HepG2 (cell line): Measurements from ENCODE around the gene RNMT. TPM values are rescaled to one million over a fixed set of nuclear protein-coding genes. Genes with fewer than 3 reads are reported as not detected.

ENCODE experiments used
- ATAC-seq: fragments of 200-7000 bp; cut with Tn5 transposase; 3 replicates; pipeline ENCODE4 v1.9.1; 2020; ENCODE audit warnings: mild to moderate bottlenecking, moderate library complexity
- BruUV-seq: library from RNA; stranded (reverse); fragments of 400-500 nt; replicated peaks from 2 replicates; lab custom pipeline; 2021; lab: Mats Ljungman, UMichigan
- CTCF ChIA-PET: fragments of 300-600 bp; formaldehyde crosslinking; extraction: SDS; loops from one replicate; lab custom pipeline; 2021; ENCODE audit warnings: low total read pairs, inconsistent platforms, low intra/inter-chr PET ratio; lab: Yijun Ruan, JAX
- POLR2A ChIA-PET: fragments of 350-600 bp; sonication (Branson Sonifier 250); formaldehyde crosslinking; loops from one replicate; lab custom pipeline; 2020; ENCODE audit warnings: antibody characterized with exemption, inconsistent platforms; lab: Yijun Ruan, JAX
- DNase-seq: peaks from one replicate; pipeline ENCODE4 v3.0.0-alpha.2; 2015; ENCODE audit warnings: low spot score
- FAIRE-seq: peaks from 3 replicates; lab custom pipeline; 2011; peaks lifted over from hg19 to GRCh38; lab: Jason Lieb, UNC
- H2AFZ ChIP-seq: one replicate; pipeline ENCODE4 v1.6.1; 2011; ENCODE audit warnings: low read length, inconsistent platforms
- H3K27ac ChIP-seq: fragments of 300-600 bp; 3 replicates; pipeline ENCODE4 v1.8.0; 2011; ENCODE audit warnings: mixed run types, mild to moderate bottlenecking, mixed read lengths, low read length, inconsistent platforms; ENCODE audit not compliant: insufficient read depth; ENCODE audit errors: extremely low read length
- H3K27me3 ChIP-seq, 2 experiments: fragments of 200-600 bp in 1 of 2; 2 replicates in 1 of 2; 3 replicates in 1 of 2; pipeline versions ENCODE4 v1.6.0 to v1.8.0; 2011; ENCODE audit warnings: low read length in 2 of 2, mild to moderate bottlenecking in 2 of 2, moderate library complexity in 2 of 2, inconsistent platforms in 1 of 2; ENCODE audit not compliant: insufficient read depth in 2 of 2, control insufficient read depth in 1 of 2
- H3K36me3 ChIP-seq, 2 experiments: fragments of 200-600 bp in 1 of 2; replicated peaks in 1 of 2; 2 replicates in 1 of 2; 3 replicates in 1 of 2; pipeline versions ENCODE4 v1.5.1 to v1.8.0; 2011; ENCODE audit warnings: low read length in 2 of 2, inconsistent platforms in 1 of 2; ENCODE audit not compliant: insufficient read depth in 2 of 2, control insufficient read depth in 1 of 2
- H3K4me1 ChIP-seq: 2 replicates; pipeline ENCODE4 v1.5.1; 2012; ENCODE audit warnings: low read length, inconsistent platforms; ENCODE audit not compliant: insufficient read depth
- H3K4me2 ChIP-seq: 2 replicates; pipeline ENCODE4 v1.6.0; 2011; ENCODE audit warnings: low read depth, low read length, inconsistent platforms
- H3K4me3 ChIP-seq, 3 experiments: fragments of 200-600 bp in 1 of 3; sonication (generic), shearing (Covaris generic) in 1 of 3; replicated peaks in 1 of 3; 2 replicates each; pipeline ENCODE4 v1.5.1; 2011 to 2016; ENCODE audit warnings: low read length in 3 of 3, inconsistent platforms in 2 of 3, low read depth in 2 of 3, mild to moderate bottlenecking in 2 of 3, control low read depth in 1 of 3, mixed read lengths in 1 of 3; ENCODE audit not compliant: insufficient read depth in 1 of 3
- H3K79me2 ChIP-seq: one replicate; pipeline ENCODE4 v1.6.1; 2011; ENCODE audit warnings: low read length, inconsistent platforms; ENCODE audit not compliant: insufficient read depth
- H3K9ac ChIP-seq: 2 replicates; pipeline ENCODE4 v1.6.0; 2011; ENCODE audit warnings: mild to moderate bottlenecking, low read depth, low read length, inconsistent platforms; ENCODE audit not compliant: insufficient read depth
- H3K9me3 ChIP-seq: 2 replicates; pipeline ENCODE4 v1.5.1; 2012; ENCODE audit warnings: mild to moderate bottlenecking, low read length
- H4K20me1 ChIP-seq: 2 replicates; pipeline ENCODE4 v1.6.0; 2011; ENCODE audit warnings: inconsistent platforms, mild to moderate bottlenecking, low read length, moderate library complexity; ENCODE audit not compliant: insufficient read depth
- CENPBD1 ChIP-seq: sonication (generic); formaldehyde crosslinking; IDR thresholded peaks from 2 replicates; pipeline ENCODE4 v1.8.0; 2022; ENCODE audit warnings: missing genetic modification reagents, low read depth, mild to moderate bottlenecking, borderline replicate concordance
- ELF1 ChIP-seq: sonication (generic); formaldehyde crosslinking; IDR thresholded peaks from 2 replicates; pipeline ENCODE4 v1.4.0; 2020; ENCODE audit warnings: missing genetic modification reagents
- JUNB ChIP-seq: sonication (generic); formaldehyde crosslinking; IDR thresholded peaks from 2 replicates; pipeline ENCODE4 v1.8.0; 2022; ENCODE audit warnings: missing genetic modification reagents, mild to moderate bottlenecking, borderline replicate concordance
- MEIS2 ChIP-seq: sonication (generic); formaldehyde crosslinking; IDR thresholded peaks from 2 replicates; pipeline ENCODE4 v1.9.0; 2021; ENCODE audit warnings: mild to moderate bottlenecking, missing genetic modification reagents
- MZF1 ChIP-seq: sonication (generic); formaldehyde crosslinking; IDR thresholded peaks from 2 replicates; pipeline ENCODE4 v1.8.1; 2023; ENCODE audit warnings: mild to moderate bottlenecking, missing genetic modification reagents, borderline replicate concordance
- RBAK ChIP-seq: sonication (generic); formaldehyde crosslinking; IDR thresholded peaks from 2 replicates; pipeline ENCODE4 v1.5.1; 2020; ENCODE audit warnings: mild to moderate bottlenecking, missing genetic modification reagents
- RBM22 ChIP-seq: fragments of 200-400 bp; formaldehyde crosslinking; optimal IDR thresholded peaks from 2 replicates; pipeline ENCODE3; 2017; ENCODE audit warnings: mild to moderate bottlenecking, low read length, moderate library complexity
- SALL2 ChIP-seq: sonication (generic); formaldehyde crosslinking; IDR thresholded peaks from 2 replicates; pipeline ENCODE4 v1.8.1; 2023; ENCODE audit warnings: mild to moderate bottlenecking, missing genetic modification reagents, inconsistent platforms
- SIN3B ChIP-seq: fragments of 150-350 bp; IDR thresholded peaks from 2 replicates; pipeline ENCODE4 v1.6.1; 2014; ENCODE audit warnings: low read length
- SKI ChIP-seq: fragments of 450-650 bp; IDR thresholded peaks from one replicate; pipeline ENCODE4 v1.6.1; 2018; ENCODE audit warnings: mild to moderate bottlenecking; ENCODE audit not compliant: partially characterized antibody
- THAP11 ChIP-seq: IDR thresholded peaks from 2 replicates; pipeline ENCODE4 v1.6.1; 2016; ENCODE audit warnings: missing biosample characterization, missing genetic modification reagents
- TMF1 ChIP-seq: sonication (generic); formaldehyde crosslinking; IDR thresholded peaks from 2 replicates; pipeline ENCODE4 v1.8.1; 2022; ENCODE audit warnings: low read depth, missing genetic modification reagents
- ZBED4 ChIP-seq: sonication (generic); formaldehyde crosslinking; IDR thresholded peaks from 2 replicates; pipeline ENCODE4 v1.4.0; 2020; ENCODE audit warnings: missing genetic modification reagents, borderline replicate concordance
- ZEB1 ChIP-seq: IDR thresholded peaks from 2 replicates; pipeline ENCODE4 v1.6.1; 2012; ENCODE audit warnings: mild to moderate bottlenecking, low read depth, inconsistent platforms; ENCODE audit not compliant: insufficient replicate concordance
- ZNF101 ChIP-seq: sonication (generic); formaldehyde crosslinking; IDR thresholded peaks from 2 replicates; pipeline ENCODE4 v1.4.0; 2020; ENCODE audit warnings: mild to moderate bottlenecking, low read depth, missing genetic modification reagents, borderline replicate concordance
- ZNF33A ChIP-seq: sonication (generic); formaldehyde crosslinking; IDR thresholded peaks from 2 replicates; pipeline ENCODE4 v1.5.1; 2020; ENCODE audit warnings: missing genetic modification reagents, mild to moderate bottlenecking, moderate library complexity, borderline replicate concordance
- ZNF674 ChIP-seq: sonication (generic); formaldehyde crosslinking; IDR thresholded peaks from 2 replicates; pipeline ENCODE4 v1.5.0; 2020; ENCODE audit warnings: low read depth, mild to moderate bottlenecking, missing genetic modification reagents
- ZNF800 ChIP-seq: sonication (generic); formaldehyde crosslinking; IDR thresholded peaks from 2 replicates; pipeline ENCODE4 v1.4.0; 2020; ENCODE audit warnings: missing genetic modification reagents
- ZSCAN30 ChIP-seq: sonication (generic); formaldehyde crosslinking; IDR thresholded peaks from 2 replicates; pipeline ENCODE4 v1.5.0; 2020; ENCODE audit warnings: mild to moderate bottlenecking, missing genetic modification reagents
- WGBS: methylation state at CpG from one replicate; pipeline ENCODE4 v1.1.6; 2017; ENCODE audit warnings: low lambda C conversion rate; 5-methylcytosine and 5-hydroxymethylcytosine counted together
- in situ Hi-C: cut with HindIII; loops from 2 replicates; pipeline ENCODE4 v1.10.0; 2017; ENCODE audit warnings: low pct_unique_long_range_greater_than_20kb; ENCODE audit not compliant: extremely low pct_ligation_motif_present
- intact Hi-C: fragments of 100-400 bp; cut with micrococcal nuclease; formaldehyde crosslinking; loops from one replicate; pipeline ENCODE4 v1.10.0; 2022; ENCODE audit not compliant: unreplicated experiment
- polyA plus RNA-seq, 8 experiments: library from polyadenylated mRNA; depleted of rRNA in 3 of 8; stranded (reverse) in 7 of 8; unstranded in 1 of 8; fragments of >200 nt; fragmentation: Illumina TruSeq in 4 of 8; extraction: Trizol in 4 of 8; gene quantifications; 2 replicates each; pipeline versions ENCODE4 v1.2.1 to v1.2.3, GENCODE V29; 2011 to 2016; ENCODE audit warnings: low read depth in 4 of 8, missing spikeins in 1 of 8, mixed read lengths in 1 of 8; ENCODE audit not compliant: insufficient read depth in 1 of 8
- total RNA-seq, 5 experiments: library from RNA; depleted of rRNA; stranded (reverse); fragments of >200 nt; fragmentation: Illumina TruSeq; extraction: Trizol; gene quantifications; 2 replicates each; pipeline ENCODE4 v1.2.3, GENCODE V29; 2016; ENCODE audit warnings: low read depth in 1 of 5

The RNMT gene
- total and polyA plus RNA-seq, 2 of the 13 experiments (the other 11 are each of a cell fraction or from before 2014, with no cell fraction given), result 22.9 to 24.4 TPM

- TF ChIP-seq ZNF33A (CRISPR knock-in tag) (no peak), RBAK (CRISPR knock-in tag) (no peak), ZNF800 (CRISPR knock-in tag) (no peak), SKI (no peak), MZF1 (no peak), SIN3B (no peak), ELF1 (CRISPR knock-in tag) (no peak)
- TF ChIP-seq, all 625 proteins: peak for 0
Observed at GRCh38 chr18:13756671-13757070, 30.2 kb downstream of the RNMT start (continued).

- DNase-seq, result no peak
- H3K27ac ChIP-seq, result no peak overlapping the region
- H3K36me3 ChIP-seq, result peaks cover 11 to 38% of the 10 kb centered on the region in 2 experiments
- 95% methylated on average over 1 of the region's 1 CpG for WGBS
- intact Hi-C loops (no loop called here), in situ Hi-C loops (loop anchor here (25.0 kb wide), 1 partner anchor 96 kb away; no protein-coding TSS in a partner anchor)
- H4K20me1 ChIP-seq, result no peaks in the 10 kb centered on the region
- no TSS peak for BruUV-seq
- no peaks in the 10 kb centered on the region for H3K27me3 ChIP-seq
- no peak overlapping the region for H3K4me2 ChIP-seq
- no peak for FAIRE-seq
- POLR2A ChIA-PET, result no interaction called here
- H2AFZ ChIP-seq, result no peak overlapping the region
- no peak overlapping the region for H3K4me3 ChIP-seq
- no peak overlapping the region for H3K9ac ChIP-seq
- CTCF ChIA-PET, result no interaction called here
- no peaks in the 10 kb centered on the region for H3K4me1 ChIP-seq
- no peaks in the 10 kb centered on the region for H3K79me2 ChIP-seq
- no peak for ATAC-seq
- H3K9me3 ChIP-seq, result no peaks in the 10 kb centered on the region
- no peak for TF ChIP-seq SIN3B
- no peak for TF ChIP-seq ZNF101 (CRISPR knock-in tag)
- no peak for TF ChIP-seq TMF1 (CRISPR knock-in tag)
- TF ChIP-seq CENPBD1 (CRISPR knock-in tag), result no peak
- TF ChIP-seq RBM22, result no peak
- TF ChIP-seq MEIS2 (CRISPR knock-in tag), result no peak
- no peak for TF ChIP-seq ZBED4 (CRISPR knock-in tag)
- no peak for TF ChIP-seq THAP11
- no peak for TF ChIP-seq ZEB1
- TF ChIP-seq JUNB (CRISPR knock-in tag), result no peak
- no peak for TF ChIP-seq ZNF674 (CRISPR knock-in tag)
- no peak for TF ChIP-seq SALL2 (CRISPR knock-in tag)
- TF ChIP-seq ZSCAN30 (CRISPR knock-in tag), result no peak
Observed at GRCh38 chr18:13758622-13759021, 32.1 kb downstream of the RNMT start.
